ENCODE results near the gene GNG4.
"Not testable (repeated sequence)": the region's sequence is repeated elsewhere in the genome, so short reads cannot be mapped to it uniquely, and the experiment has no call there.

DNA sequence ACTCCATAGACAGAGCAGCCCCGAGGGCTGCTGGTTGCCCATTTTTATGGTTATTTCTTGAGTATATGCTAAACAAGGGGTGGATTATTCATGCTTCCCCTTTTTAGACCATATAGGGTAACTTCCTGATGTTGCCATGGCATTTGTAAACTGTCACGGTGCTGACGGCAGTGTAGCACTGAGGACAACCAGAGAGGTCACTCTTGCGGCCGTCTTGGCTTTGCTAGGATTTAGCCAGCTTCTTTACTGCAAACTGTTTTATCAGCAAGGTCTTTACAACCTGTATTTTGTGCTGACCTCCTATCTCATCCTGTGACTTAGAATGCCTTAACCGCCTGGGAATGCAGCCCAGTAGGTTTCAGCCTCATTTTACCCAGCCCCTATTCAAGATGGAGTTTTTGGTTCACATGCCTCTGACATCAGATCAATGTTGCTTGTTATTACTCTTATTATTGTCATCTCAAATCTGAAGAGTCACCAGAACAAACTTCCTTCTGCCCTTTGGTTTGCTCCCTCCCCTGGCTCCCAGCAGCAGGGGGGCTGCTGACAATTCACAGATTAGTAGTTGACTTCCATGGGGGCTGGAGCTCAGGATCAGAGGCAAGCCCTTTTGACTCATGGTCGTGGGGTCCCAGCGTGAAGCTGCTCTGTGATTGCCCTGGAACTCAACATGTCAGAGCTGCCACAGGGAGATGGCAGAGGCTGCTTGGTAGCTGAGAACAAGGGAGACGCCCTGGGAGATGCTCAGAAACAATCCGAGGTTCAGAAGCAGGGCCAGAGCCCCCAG lies 103.0 kb downstream of the GNG4 start:
- TF ChIP-seq, protein P1, sequence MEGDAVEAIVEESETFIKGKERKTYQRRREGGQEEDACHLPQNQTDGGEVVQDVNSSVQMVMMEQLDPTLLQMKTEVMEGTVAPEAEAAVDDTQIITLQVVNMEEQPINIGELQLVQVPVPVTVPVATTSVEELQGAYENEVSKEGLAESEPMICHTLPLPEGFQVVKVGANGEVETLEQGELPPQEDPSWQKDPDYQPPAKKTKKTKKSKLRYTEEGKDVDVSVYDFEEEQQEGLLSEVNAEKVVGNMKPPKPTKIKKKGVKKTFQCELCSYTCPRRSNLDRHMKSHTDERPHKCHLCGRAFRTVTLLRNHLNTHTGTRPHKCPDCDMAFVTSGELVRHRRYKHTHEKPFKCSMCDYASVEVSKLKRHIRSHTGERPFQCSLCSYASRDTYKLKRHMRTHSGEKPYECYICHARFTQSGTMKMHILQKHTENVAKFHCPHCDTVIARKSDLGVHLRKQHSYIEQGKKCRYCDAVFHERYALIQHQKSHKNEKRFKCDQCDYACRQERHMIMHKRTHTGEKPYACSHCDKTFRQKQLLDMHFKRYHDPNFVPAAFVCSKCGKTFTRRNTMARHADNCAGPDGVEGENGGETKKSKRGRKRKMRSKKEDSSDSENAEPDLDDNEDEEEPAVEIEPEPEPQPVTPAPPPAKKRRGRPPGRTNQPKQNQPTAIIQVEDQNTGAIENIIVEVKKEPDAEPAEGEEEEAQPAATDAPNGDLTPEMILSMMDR (IDR thresholded peaks at IDR 0.05) = not testable (repeated sequence)
- not testable (repeated sequence) for TF ChIP-seq POLR2A (IDR thresholded peaks at IDR 0.05)

Measured in adrenal gland (tissue), 5 donors.